OCI-LY1 (cell line): Measurements from ENCODE around the gene PRKCA.

ENCODE experiments used
- CTCF ChIP-seq: fragments of 200-600 bp; sonication (generic), shearing (Covaris generic); IDR thresholded peaks from 2 replicates; pipeline ENCODE4 v1.5.1; 2017; ENCODE audit warnings: mild to moderate bottlenecking, antibody characterized with exemption, low read length, moderate library complexity, mixed read lengths
- EZH2 ChIP-seq: fragments of 200-600 bp; sonication (generic), shearing (Covaris generic); IDR thresholded peaks from 2 replicates; pipeline ENCODE4 v1.8.0; 2017; ENCODE audit warnings: borderline replicate concordance, mixed run types, mild to moderate bottlenecking, antibody characterized with exemption, low read length, moderate library complexity, mixed read lengths

DNA sequence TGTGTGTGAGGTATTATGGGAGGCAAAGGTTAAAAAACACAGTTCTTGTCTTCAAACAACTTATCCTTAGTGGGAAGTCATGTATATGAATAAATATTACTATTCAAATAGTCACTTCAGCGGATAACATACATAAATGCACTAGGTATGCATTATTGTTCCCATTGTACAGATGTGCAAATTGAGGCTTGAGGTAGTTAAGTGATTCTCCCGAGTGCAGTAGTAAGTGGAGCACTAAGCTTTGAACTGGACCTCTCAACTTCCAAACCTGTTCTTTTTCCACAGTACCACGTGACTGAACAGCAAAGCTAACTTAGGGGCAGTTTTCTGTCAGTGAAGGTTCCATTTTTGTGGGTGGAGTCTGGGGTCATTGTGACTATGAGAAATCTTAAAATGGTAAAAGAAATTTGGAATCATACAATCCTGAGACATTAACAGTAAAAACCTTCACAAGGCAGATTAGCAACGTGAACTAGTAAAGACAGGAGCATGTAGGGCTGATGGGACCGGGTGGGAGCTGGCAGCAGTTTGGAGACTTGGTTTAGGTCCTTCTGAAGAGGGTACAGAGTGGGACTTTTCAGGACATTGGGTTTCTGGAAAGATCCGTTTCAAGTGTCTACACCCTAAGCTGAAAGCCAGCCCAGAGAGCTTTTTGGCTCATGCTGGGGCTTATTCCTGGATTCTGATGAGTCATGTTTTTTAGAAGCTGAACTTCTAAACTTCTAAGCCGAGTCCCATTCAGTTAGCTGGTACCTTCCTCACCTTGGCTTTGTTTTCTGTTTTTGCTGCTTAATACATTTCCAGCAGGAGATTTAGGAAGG is 204.9 kb downstream of the PRKCA start:
- TF ChIP-seq CTCF (no peak), EZH2 (no peak)
